GM12865 (cell line): Measurements from ENCODE around the gene TBC1D20.

ENCODE experiments used
- DNase-seq: peaks from one replicate; pipeline ENCODE4 v3.0.0; 2010; ENCODE audit warnings: low read depth
- H3K4me3 ChIP-seq: 2 replicates; pipeline ENCODE4 v1.5.1; 2011; ENCODE audit warnings: mild to moderate bottlenecking, low read depth, low read length, control low read depth
- CTCF ChIP-seq: IDR thresholded peaks from 2 replicates; pipeline ENCODE4 v1.5.1; 2011; ENCODE audit warnings: low read length, control low read depth, low read depth, inconsistent platforms; ENCODE audit not compliant: insufficient read depth; ENCODE audit errors: missing control alignments

Gene TBC1D20

GRCh38 chr20:474581-474980 is 12.2 kb upstream of the TBC1D20 start:
- no peak for TF ChIP-seq CTCF
- H3K4me3 ChIP-seq, result no peak overlapping the region
- DNase-seq, result no peak

- no peak for TF ChIP-seq CTCF
- no peak for DNase-seq
Observed at GRCh38 chr20:472889-473292, 10.6 kb upstream of the TBC1D20 start.

DNA sequence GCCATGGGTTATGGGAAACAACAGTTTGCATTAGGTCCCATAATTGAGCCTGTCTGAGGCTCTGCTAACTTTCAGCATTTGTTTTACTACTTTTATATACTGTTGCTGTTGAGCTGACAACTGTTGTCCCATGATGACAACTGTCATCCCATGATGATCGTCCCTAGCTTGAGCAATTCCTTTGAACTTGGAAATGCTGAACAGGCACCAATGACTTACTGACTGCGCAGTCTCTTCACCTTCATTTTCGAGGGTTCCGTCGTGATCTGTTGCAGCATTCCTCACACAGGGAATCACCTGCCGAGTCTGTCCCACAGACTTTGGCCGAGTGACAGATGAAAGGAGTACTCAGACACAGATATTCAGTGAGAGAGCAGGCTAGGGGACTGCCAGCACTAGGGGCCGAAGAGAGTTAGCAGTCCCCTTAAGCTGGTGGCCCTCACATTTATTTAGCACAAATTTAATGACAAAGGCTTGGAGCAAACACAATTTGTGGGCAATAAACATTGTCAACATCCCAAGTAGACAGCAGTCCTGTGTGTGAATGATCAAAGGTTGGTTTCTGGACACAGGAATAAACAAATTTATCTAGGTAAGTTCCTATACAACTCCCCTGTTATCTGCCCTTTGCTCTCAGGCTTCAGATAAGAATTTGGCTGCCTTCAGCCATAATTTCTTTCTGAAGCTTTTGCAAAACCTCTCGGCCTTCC is 10.0 kb upstream of the TBC1D20 start:
- TF ChIP-seq CTCF, result no peak
- DNase-seq, result no peak

More at GRCh38 chr20:472889-473292, 10.6 kb upstream of the TBC1D20 start:
- no peak overlapping the region for H3K4me3 ChIP-seq

DNA sequence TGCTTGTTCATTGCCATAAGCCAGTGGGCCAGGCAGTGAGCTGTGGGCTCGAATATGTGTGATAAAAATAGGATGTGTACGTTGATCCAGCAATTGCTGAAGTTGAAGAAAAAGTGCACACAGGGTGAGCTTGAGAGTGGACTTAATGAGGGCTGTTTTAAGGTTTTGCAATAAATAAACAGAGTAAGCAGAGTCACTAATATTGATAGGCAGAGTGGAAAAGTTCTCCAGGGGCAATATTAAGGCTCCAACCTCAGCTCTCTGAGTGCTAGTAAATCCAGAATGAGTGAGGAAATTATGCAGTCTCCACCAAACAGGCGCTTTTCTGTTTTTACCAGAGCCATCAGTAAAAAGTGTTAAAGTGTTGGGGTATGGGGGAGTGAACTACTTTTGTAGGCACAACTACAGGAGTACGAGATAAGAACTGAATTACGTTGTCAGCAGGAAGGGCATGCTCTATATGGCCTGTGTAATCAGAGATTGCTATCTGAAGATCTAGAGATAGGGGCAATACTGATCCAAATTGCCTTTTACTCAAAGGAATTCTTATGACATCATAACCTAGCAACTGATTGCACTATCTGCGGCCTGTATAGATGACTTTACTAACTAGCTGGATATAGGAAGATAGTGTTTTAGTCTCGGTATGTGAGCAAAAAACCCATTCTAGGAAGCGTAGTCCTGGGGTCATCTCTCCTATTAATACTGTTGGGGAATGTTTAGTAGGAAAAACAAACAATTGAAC is 7.6 kb upstream of the TBC1D20 start:
- DNase-seq, result no peak
- H3K4me3 ChIP-seq, result no peak overlapping the region
- no peak for TF ChIP-seq CTCF

More for the DNA sequence above, 10.0 kb upstream of the TBC1D20 start:
- H3K4me3 ChIP-seq, result no peak overlapping the region

DNA sequence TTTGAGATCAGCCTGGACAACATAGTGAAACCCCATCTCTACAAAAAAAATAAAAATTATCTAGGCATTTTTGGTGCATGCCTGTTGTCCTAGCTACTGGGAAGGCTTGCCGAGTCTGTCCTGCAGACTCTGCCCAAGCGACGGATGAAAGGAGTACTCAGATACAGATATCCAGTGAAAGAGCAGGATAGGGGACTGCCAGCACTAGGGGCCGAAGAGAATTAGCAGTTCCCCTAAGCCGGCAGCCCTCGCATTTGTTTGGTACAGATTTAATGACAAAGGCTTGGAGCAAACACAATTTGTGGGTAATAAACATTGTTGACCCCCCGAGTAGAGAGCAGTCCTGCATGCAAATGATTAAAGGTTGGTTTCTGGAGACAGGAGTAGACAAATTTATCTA is 5.4 kb upstream of the TBC1D20 start:
- TF ChIP-seq CTCF, result no peak

DNA sequence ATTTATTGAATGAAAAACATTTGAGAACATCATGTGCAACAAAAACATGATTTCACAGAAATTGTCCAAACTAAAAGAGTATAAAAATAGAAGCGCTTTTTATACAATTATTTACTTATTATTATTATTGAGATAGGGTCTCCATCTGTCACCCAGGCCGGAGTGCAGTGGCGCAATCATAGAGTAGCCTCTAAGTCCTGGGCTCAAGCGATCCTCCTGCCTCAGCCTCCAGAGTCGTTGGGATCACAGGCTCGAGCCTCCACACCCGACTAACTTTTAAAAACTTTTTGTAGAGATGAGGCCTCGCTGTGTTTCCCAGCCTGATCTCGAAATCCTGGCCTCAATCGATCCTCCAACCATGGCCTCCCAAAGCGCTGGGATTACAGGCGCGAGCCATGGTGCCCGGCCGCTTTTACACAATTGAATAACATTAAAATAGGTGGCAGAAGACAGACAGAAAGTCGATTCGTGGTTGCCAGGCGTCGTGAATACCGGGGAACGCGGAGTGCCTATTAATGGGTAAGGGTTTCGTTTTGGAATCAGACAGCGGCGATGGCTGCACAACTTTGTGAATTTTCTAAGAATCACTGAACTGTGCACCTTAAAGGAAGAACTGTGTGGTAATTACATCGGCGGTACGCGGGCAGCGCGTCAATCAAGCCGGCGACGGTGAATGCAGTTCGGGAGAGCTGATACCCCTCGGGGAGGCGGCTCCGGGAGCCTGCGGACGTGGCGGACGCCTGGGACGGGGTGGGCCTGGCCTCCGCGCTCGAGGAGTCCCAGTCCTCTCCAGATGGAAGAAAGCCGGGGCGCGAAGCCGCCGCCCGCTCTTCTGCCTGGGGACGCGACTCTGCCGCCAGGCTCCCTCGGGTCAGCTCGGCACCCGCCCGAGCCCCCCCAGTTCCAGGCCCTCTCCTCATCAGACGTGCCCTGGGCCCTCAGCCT is 807 bp downstream of the TBC1D20 start:
- peak; percentile 56 for DNase-seq
- no peak for TF ChIP-seq CTCF

More for the DNA sequence above, 5.4 kb upstream of the TBC1D20 start:
- DNase-seq, result no peak
- no peak overlapping the region for H3K4me3 ChIP-seq

More for the DNA sequence above, 807 bp downstream of the TBC1D20 start:
- peak overlapping the region; percentile 77 for H3K4me3 ChIP-seq
